Stomach smooth muscle (tissue), 2 donors: Measurements from ENCODE around the gene CFAP20DC.
"Not testable (repeated sequence)": the region's sequence is repeated elsewhere in the genome, so short reads cannot be mapped to it uniquely, and the experiment has no call there.

Experiments
- H3K27ac ChIP-seq: one replicate; pipeline ENCODE4 v1.7.0; 2013; ENCODE audit warnings: mild to moderate bottlenecking, low read length, inconsistent platforms
- H3K27me3 ChIP-seq, 2 donors: one replicate each; pipeline ENCODE4 v1.7.0; 2013; ENCODE audit warnings: low read length in 2 of 2; ENCODE audit not compliant: insufficient read depth in 2 of 2, control insufficient read depth in 1 of 2
- H3K36me3 ChIP-seq, 2 donors: one replicate each; pipeline ENCODE4 v1.7.0; 2013; ENCODE audit warnings: low read length in 2 of 2; ENCODE audit not compliant: control insufficient read depth in 2 of 2, insufficient read depth in 2 of 2
- H3K4me1 ChIP-seq: one replicate; pipeline ENCODE4 v1.7.0; 2013; ENCODE audit warnings: low read length; ENCODE audit not compliant: control insufficient read depth, insufficient read depth
- H3K4me3 ChIP-seq, 2 donors: one replicate each; pipeline ENCODE4 v1.7.0; 2013; ENCODE audit warnings: low read length in 2 of 2
- H3K9ac ChIP-seq, 2 donors: one replicate each; pipeline ENCODE4 v1.7.0; 2013; ENCODE audit warnings: low read length in 2 of 2, mild to moderate bottlenecking in 1 of 2
- H3K9me3 ChIP-seq, 2 donors: one replicate each; pipeline ENCODE4 v1.7.0; 2013; ENCODE audit warnings: low read length in 2 of 2; ENCODE audit not compliant: control insufficient read depth in 2 of 2
- donor health status: healthy.
- donor health status: Pancreatic carcinoma.

Gene CFAP20DC

GRCh38 chr3:58704745-58705144 is 345.1 kb downstream of the CFAP20DC start:
- H3K4me3 ChIP-seq: no peak overlapping the region
- no peak overlapping the region for H3K27ac ChIP-seq
- H3K4me1 ChIP-seq: no peaks in the 10 kb centered on the region
- no peaks in the 10 kb centered on the region for H3K27me3 ChIP-seq
- H3K36me3 ChIP-seq: no peaks in the 10 kb centered on the region
- H3K9ac ChIP-seq: no peak overlapping the region
- H3K9me3 ChIP-seq: no peaks in the 10 kb centered on the region

- H3K9ac ChIP-seq, H3K27ac ChIP-seq: not testable (repeated sequence)
Observed at GRCh38 chr3:58704304-58704703, 345.5 kb downstream of the CFAP20DC start.

GRCh38 chr3:58698246-58698645 is 351.6 kb downstream of the CFAP20DC start:
- H3K36me3 ChIP-seq: no peaks in the 10 kb centered on the region
- no peaks in the 10 kb centered on the region for H3K27me3 ChIP-seq
- H3K9ac ChIP-seq: no peak overlapping the region
- no peak overlapping the region for H3K27ac ChIP-seq
- H3K9me3 ChIP-seq: no peaks in the 10 kb centered on the region
- H3K4me1 ChIP-seq: no peaks in the 10 kb centered on the region
- no peak overlapping the region for H3K4me3 ChIP-seq

More at GRCh38 chr3:58704304-58704703, 345.5 kb downstream of the CFAP20DC start:
- H3K4me3 ChIP-seq, H3K36me3 ChIP-seq, H3K27me3 ChIP-seq, H3K4me1 ChIP-seq, H3K9me3 ChIP-seq: not testable (repeated sequence)

GRCh38 chr3:58697561-58697960 is 352.3 kb downstream of the CFAP20DC start:
- Histone ChIP-seq H3K9me3 (no peaks in the 10 kb centered on the region), H3K4me1 (no peaks in the 10 kb centered on the region), H3K27ac (no peak overlapping the region), H3K4me3 (no peak overlapping the region), H3K27me3 (no peaks in the 10 kb centered on the region), H3K9ac (no peak overlapping the region), H3K36me3 (no peaks in the 10 kb centered on the region)

GRCh38 chr3:58696813-58697212 is 353.0 kb downstream of the CFAP20DC start:
- H3K9ac ChIP-seq, H3K27ac ChIP-seq: not testable (repeated sequence)

GRCh38 chr3:58696093-58696492 is 353.7 kb downstream of the CFAP20DC start:
- Histone ChIP-seq H3K27me3 (no peaks in the 10 kb centered on the region), H3K4me1 (no peaks in the 10 kb centered on the region), H3K36me3 (no peaks in the 10 kb centered on the region), H3K9ac (no peak overlapping the region), H3K4me3 (no peak overlapping the region), H3K27ac (no peak overlapping the region), H3K9me3 (peaks cover 0 to 3% of the 10 kb centered on the region in 2 donors)

More at GRCh38 chr3:58696813-58697212, 353.0 kb downstream of the CFAP20DC start:
- H3K9me3 ChIP-seq, H3K4me3 ChIP-seq, H3K4me1 ChIP-seq, H3K27me3 ChIP-seq, H3K36me3 ChIP-seq: not testable (repeated sequence)

- not testable (repeated sequence) for H3K27ac ChIP-seq
Observed at GRCh38 chr3:58695284-58695683, 354.5 kb downstream of the CFAP20DC start.

GRCh38 chr3:58693940-58694850 is 355.6 kb downstream of the CFAP20DC start:
- Histone ChIP-seq H3K27me3 (no peaks in the 10 kb centered on the region), H3K9ac (no peak overlapping the region), H3K27ac (no peak overlapping the region), H3K36me3 (no peaks in the 10 kb centered on the region), H3K4me3 (no peak overlapping the region), H3K9me3 (peaks cover 0 to 3% of the 10 kb centered on the region in 2 donors), H3K4me1 (no peaks in the 10 kb centered on the region)

More at GRCh38 chr3:58695284-58695683, 354.5 kb downstream of the CFAP20DC start:
- H3K4me3 ChIP-seq, H3K4me1 ChIP-seq, H3K9me3 ChIP-seq, H3K9ac ChIP-seq, H3K36me3 ChIP-seq, H3K27me3 ChIP-seq: not testable (repeated sequence)

- no peak overlapping the region for H3K27ac ChIP-seq
- no peaks in the 10 kb centered on the region for H3K27me3 ChIP-seq
- no peak overlapping the region for H3K9ac ChIP-seq
- no peaks in the 10 kb centered on the region for H3K36me3 ChIP-seq
- H3K4me3 ChIP-seq: no peak overlapping the region
- peaks cover 0 to 3% of the 10 kb centered on the region in 2 donors for H3K9me3 ChIP-seq
- no peaks in the 10 kb centered on the region for H3K4me1 ChIP-seq
Observed at GRCh38 chr3:58692484-58692883, 357.3 kb downstream of the CFAP20DC start.
